Lung (tissue), 12 donors: Measurements from ENCODE around the gene SMOC1. TPM values are rescaled to one million over a fixed set of nuclear protein-coding genes. Genes with fewer than 3 reads are reported as not detected.

Experiments used
- ATAC-seq: fragments of 200-7000 bp; cut with Tn5 transposase; one replicate; pipeline ENCODE4 v1.9.1; 2020; ENCODE audit warnings: moderate number of reproducible peaks; ENCODE audit not compliant: insufficient read depth, low FRiP score
- DNase-seq, 3 donors: peaks; one replicate each; pipeline ENCODE4 v3.0.0-alpha.2; 2013 to 2017
- H3K27ac ChIP-seq, 2 donors: one replicate each; pipeline ENCODE4 v1.5.1; 2013; ENCODE audit warnings: mild to moderate bottlenecking in 2 of 2, moderate library complexity in 2 of 2, control low read depth in 1 of 2, inconsistent platforms in 1 of 2, low read depth in 1 of 2, low read length in 1 of 2
- H3K27me3 ChIP-seq, 3 donors: one replicate each; pipeline ENCODE4 v1.5.1; 2013; ENCODE audit warnings: low read length in 2 of 3; ENCODE audit not compliant: control insufficient read depth in 3 of 3, insufficient read depth in 3 of 3
- H3K36me3 ChIP-seq, 4 donors: one replicate each; pipeline ENCODE4 v1.5.1; 2013; ENCODE audit warnings: low read length in 4 of 4, mild to moderate bottlenecking in 1 of 4, moderate library complexity in 1 of 4; ENCODE audit not compliant: control insufficient read depth in 4 of 4, insufficient read depth in 4 of 4
- H3K4me1 ChIP-seq, 5 donors: one replicate each; pipeline ENCODE4 v1.5.1; 2013; ENCODE audit warnings: low read length in 5 of 5, mild to moderate bottlenecking in 2 of 5, moderate library complexity in 1 of 5; ENCODE audit not compliant: control insufficient read depth in 5 of 5, insufficient read depth in 5 of 5
- H3K4me3 ChIP-seq: one replicate; pipeline ENCODE4 v1.5.1; 2013; ENCODE audit warnings: mild to moderate bottlenecking, control low read depth, moderate library complexity
- H3K9ac ChIP-seq, 2 donors: one replicate each; pipeline ENCODE4 v1.5.1; 2013; ENCODE audit warnings: low read length in 2 of 2, control low read depth in 1 of 2; ENCODE audit not compliant: insufficient read depth in 1 of 2
- H3K9me3 ChIP-seq, 4 donors: one replicate each; pipeline ENCODE4 v1.5.1; 2013; ENCODE audit warnings: low read length in 3 of 4, mild to moderate bottlenecking in 1 of 4, moderate library complexity in 1 of 4; ENCODE audit not compliant: control insufficient read depth in 4 of 4, insufficient read depth in 3 of 4
- WGBS, 2 donors: extraction: QIAGEN DNeasy Blood & Tissue Kit; methylation state at CpG; one replicate each; pipeline ENCODE4 v1.1.7; 2013; 5-methylcytosine and 5-hydroxymethylcytosine counted together
- polyA plus RNA-seq, 2 donors: library from polyadenylated mRNA; stranded (reverse); fragments of 200-250 nt; gene quantifications; one replicate each; pipeline ENCODE4 v1.2.1, GENCODE V29; 2013
- total RNA-seq, 2 donors: library from RNA; depleted of rRNA in 1 of 2; stranded (reverse); fragments of >200 nt in 1 of 2; gene quantifications; one replicate each; pipeline ENCODE4 v1.2.1, GENCODE V29; 2014 to 2021
- TF ChIP-seq, protein P1 (sequence below): IDR thresholded peaks from 2 replicates; pipeline ENCODE4 v1.5.1; 2012; ENCODE audit warnings: mild to moderate bottlenecking; ENCODE audit errors: control extremely low read depth, extremely low read depth
- donor health status: control.
- donor health status: control.
- donor health status: Bipolar disorder and iron deficiency.
- donor health status: healthy.
- donor health status: DM: yes; HTN: yes; CAD: no.

Gene SMOC1
- total and polyA plus RNA-seq, 4 donors = 0.52 to 1.9 (median 1.1) TPM

DNA sequence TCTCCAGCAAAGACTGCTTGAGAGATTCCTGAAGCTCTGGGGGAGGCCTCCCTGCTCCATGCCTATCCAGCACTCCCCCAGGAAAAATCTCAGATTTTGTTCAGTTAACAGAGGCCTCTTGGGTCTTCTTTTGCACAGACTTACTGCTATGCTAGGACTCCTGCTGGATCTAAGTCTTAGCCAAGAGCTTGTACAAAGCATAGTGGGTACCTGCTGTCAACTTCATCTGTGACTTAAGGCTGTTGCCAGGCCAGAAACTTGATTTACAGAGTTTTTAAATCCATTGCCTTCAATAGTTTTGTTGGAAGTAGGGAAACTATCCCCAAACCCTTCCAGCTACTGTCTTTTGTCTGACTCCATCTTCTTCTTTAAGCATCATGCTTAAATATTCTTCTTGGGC is 140.5 kb downstream of the SMOC1 start:
- Histone ChIP-seq H3K27ac (no peak overlapping the region), H3K36me3 (no peaks in the 10 kb centered on the region), H3K9me3 (no peaks in the 10 kb centered on the region), H3K9ac (no peak overlapping the region), H3K27me3 (no peaks in the 10 kb centered on the region), H3K4me3 (no peak overlapping the region), H3K4me1 (peaks cover 0 to 3% (median 0%) of the 10 kb centered on the region in 5 donors)
- ATAC-seq (no peak), DNase-seq (no peak)
- TF ChIP-seq, protein P1, sequence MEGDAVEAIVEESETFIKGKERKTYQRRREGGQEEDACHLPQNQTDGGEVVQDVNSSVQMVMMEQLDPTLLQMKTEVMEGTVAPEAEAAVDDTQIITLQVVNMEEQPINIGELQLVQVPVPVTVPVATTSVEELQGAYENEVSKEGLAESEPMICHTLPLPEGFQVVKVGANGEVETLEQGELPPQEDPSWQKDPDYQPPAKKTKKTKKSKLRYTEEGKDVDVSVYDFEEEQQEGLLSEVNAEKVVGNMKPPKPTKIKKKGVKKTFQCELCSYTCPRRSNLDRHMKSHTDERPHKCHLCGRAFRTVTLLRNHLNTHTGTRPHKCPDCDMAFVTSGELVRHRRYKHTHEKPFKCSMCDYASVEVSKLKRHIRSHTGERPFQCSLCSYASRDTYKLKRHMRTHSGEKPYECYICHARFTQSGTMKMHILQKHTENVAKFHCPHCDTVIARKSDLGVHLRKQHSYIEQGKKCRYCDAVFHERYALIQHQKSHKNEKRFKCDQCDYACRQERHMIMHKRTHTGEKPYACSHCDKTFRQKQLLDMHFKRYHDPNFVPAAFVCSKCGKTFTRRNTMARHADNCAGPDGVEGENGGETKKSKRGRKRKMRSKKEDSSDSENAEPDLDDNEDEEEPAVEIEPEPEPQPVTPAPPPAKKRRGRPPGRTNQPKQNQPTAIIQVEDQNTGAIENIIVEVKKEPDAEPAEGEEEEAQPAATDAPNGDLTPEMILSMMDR = no peak

GRCh38 chr14:70020352-70021170 is 141.3 kb downstream of the SMOC1 start:
- Histone ChIP-seq H3K27me3 (no peaks in the 10 kb centered on the region), H3K4me3 (no peak overlapping the region), H3K9me3 (no peaks in the 10 kb centered on the region), H3K9ac (no peak overlapping the region), H3K27ac (no peak overlapping the region), H3K4me1 (peaks cover 0 to 3% (median 0%) of the 10 kb centered on the region in 5 donors), H3K36me3 (no peaks in the 10 kb centered on the region)
- DNase-seq (no peak), ATAC-seq (no peak)
- WGBS, 2 donors = 48 to 62% methylated on average over 8 of the region's 8 CpGs
- TF ChIP-seq, protein P1 = no peak

GRCh38 chr14:70021548-70022220 is 142.5 kb downstream of the SMOC1 start:
- DNase-seq (no peak), ATAC-seq (no peak)
- H3K4me1 ChIP-seq = peaks cover 0 to 3% (median 0%) of the 10 kb centered on the region in 5 donors
- no peak overlapping the region for H3K27ac ChIP-seq
- peaks cover 0 to 2% (median 0%) of the 10 kb centered on the region in 4 donors for H3K9me3 ChIP-seq
- TF ChIP-seq, protein P1 = no peak
- H3K36me3 ChIP-seq = no peaks in the 10 kb centered on the region
- no peak overlapping the region for H3K4me3 ChIP-seq
- no peaks in the 10 kb centered on the region for H3K27me3 ChIP-seq
- no peak overlapping the region for H3K9ac ChIP-seq
- WGBS, 2 donors = 68 to 79% methylated on average over 8 of the region's 8 CpGs
